Neural cell (in vitro differentiated cells): ENCODE results near the gene KBTBD8. TPM values are rescaled to one million over a fixed set of nuclear protein-coding genes. Genes with fewer than 3 reads are reported as not detected.

Experiments
- H2AFZ ChIP-seq: fragments of 200-600, 300-800 bp; sonication (generic), shearing (Covaris generic); 2 replicates; pipeline ENCODE4 v1.6.0; 2014; ENCODE audit warnings: low read depth, mild to moderate bottlenecking, antibody characterized with exemption, low read length, moderate library complexity
- H3F3A ChIP-seq: fragments of 200-600 bp; shearing (Covaris generic); 2 replicates; pipeline ENCODE4 v1.6.1; 2016; ENCODE audit warnings: mild to moderate bottlenecking, moderate library complexity, mixed read lengths, antibody characterized with exemption, low read length; ENCODE audit not compliant: insufficient read depth, poor library complexity, severe bottlenecking
- H3K27ac ChIP-seq: fragments of 200-600, 300-800 bp; sonication (generic), shearing (Covaris generic); 2 replicates; pipeline ENCODE4 v1.5.1; 2014; ENCODE audit warnings: mild to moderate bottlenecking, low read length, moderate library complexity
- H3K27me3 ChIP-seq: fragments of 300-800, 200-600 bp; sonication (generic), shearing (Covaris generic); 2 replicates; pipeline ENCODE4 v1.6.0; 2014; ENCODE audit warnings: mild to moderate bottlenecking, low read depth, low read length, moderate library complexity; ENCODE audit not compliant: insufficient read depth
- H3K36me3 ChIP-seq: fragments of 300-800, 200-600 bp; sonication (generic), shearing (Covaris generic); 2 replicates; pipeline ENCODE4 v1.5.1; 2014; ENCODE audit warnings: mild to moderate bottlenecking, antibody characterized with exemption, low read length, moderate library complexity; ENCODE audit not compliant: insufficient read depth
- H3K4me2 ChIP-seq: fragments of 300-800, 200-600 bp; sonication (generic), shearing (Covaris generic); 2 replicates; pipeline ENCODE4 v1.6.0; 2014; ENCODE audit warnings: mild to moderate bottlenecking, low read length
- H3K4me3 ChIP-seq: fragments of 300-800, 200-600 bp; sonication (generic), shearing (Covaris generic); 2 replicates; pipeline ENCODE4 v1.5.1; 2014; ENCODE audit warnings: mild to moderate bottlenecking, low read length, moderate library complexity
- H3K79me2 ChIP-seq: fragments of 200-600 bp; shearing (Covaris generic); replicated peaks from 2 replicates; pipeline ENCODE4 v1.6.0; 2014; ENCODE audit warnings: mild to moderate bottlenecking, low read length, moderate library complexity; ENCODE audit not compliant: insufficient read depth
- H3K9ac ChIP-seq: fragments of 300-800, 200-600 bp; sonication (generic), shearing (Covaris generic); 2 replicates; pipeline ENCODE4 v1.6.1; 2016; ENCODE audit warnings: mild to moderate bottlenecking, low read length, mixed read lengths
- H3K9me2 ChIP-seq: fragments of 200-600 bp; shearing (Covaris generic); 2 replicates; pipeline ENCODE4 v1.6.1; 2016; ENCODE audit warnings: mild to moderate bottlenecking, low read length, mixed read lengths; ENCODE audit not compliant: insufficient read depth
- H3K9me3 ChIP-seq: fragments of 200-600, 300-800 bp; sonication (generic), shearing (Covaris generic); 2 replicates; pipeline ENCODE4 v1.6.1; 2016; ENCODE audit warnings: mild to moderate bottlenecking, mixed run types, low read length, moderate library complexity, mixed read lengths
- H4K20me1 ChIP-seq: fragments of 200-600 bp; shearing (Covaris generic); 2 replicates; pipeline ENCODE4 v1.6.1; 2016; ENCODE audit warnings: mild to moderate bottlenecking, mixed run types; ENCODE audit not compliant: insufficient read depth
- EP300 ChIP-seq: fragments of 450-650 bp; conservative IDR thresholded peaks from 2 replicates; pipeline ENCODE4 v1.6.1; 2014; ENCODE audit warnings: antibody characterized with exemption, mild to moderate bottlenecking, moderate library complexity; ENCODE audit not compliant: poor library complexity, severe bottlenecking
- EZH2 ChIP-seq: fragments of 200-600, 300-800 bp; shearing (Covaris generic), sonication (generic); IDR thresholded peaks from 2 replicates; pipeline ENCODE4 v1.6.1; 2014; ENCODE audit warnings: antibody characterized with exemption, low read length, borderline replicate concordance, mild to moderate bottlenecking; ENCODE audit not compliant: insufficient read depth, poor library complexity, severe bottlenecking
- MXI1 ChIP-seq: fragments of 450-650 bp; conservative IDR thresholded peaks from 2 replicates; pipeline ENCODE4 v1.6.1; 2014; ENCODE audit warnings: antibody characterized with exemption, mild to moderate bottlenecking; ENCODE audit not compliant: poor library complexity, severe bottlenecking
- POLR2AphosphoS5 ChIP-seq: IDR thresholded peaks from 2 replicates; pipeline ENCODE4 v1.6.1; 2012
- RAD21 ChIP-seq: fragments of 450-650 bp; conservative IDR thresholded peaks from 2 replicates; pipeline ENCODE4 v1.6.1; 2014; ENCODE audit warnings: antibody characterized with exemption, mild to moderate bottlenecking, moderate library complexity
- SMC3 ChIP-seq: fragments of 450-650 bp; conservative IDR thresholded peaks from 2 replicates; pipeline ENCODE4 v1.6.1; 2014; ENCODE audit warnings: antibody characterized with exemption, mild to moderate bottlenecking, moderate library complexity; ENCODE audit not compliant: poor library complexity
- TAF1 ChIP-seq: IDR thresholded peaks from 2 replicates; pipeline ENCODE4 v1.6.1; 2012; ENCODE audit warnings: low read depth
- polyA plus RNA-seq: library from polyadenylated mRNA; depleted of rRNA; stranded (reverse); fragments of >200 nt; gene quantifications from 2 replicates; pipeline ENCODE4 v1.2.3, GENCODE V29; 2014
- TF ChIP-seq, protein P1 (sequence below): fragments of 450-650 bp; IDR thresholded peaks from 2 replicates; pipeline ENCODE4 v1.5.1; 2014; ENCODE audit warnings: antibody characterized with exemption, mild to moderate bottlenecking, moderate library complexity; ENCODE audit not compliant: poor library complexity, severe bottlenecking
- TF ChIP-seq, protein P2 (sequence below): IDR thresholded peaks from 2 replicates; pipeline ENCODE4 v1.6.1; 2012; ENCODE audit warnings: borderline replicate concordance

The KBTBD8 gene
- polyA plus RNA-seq, 1 donor from 2014 or later: 4.7 TPM

DNA sequence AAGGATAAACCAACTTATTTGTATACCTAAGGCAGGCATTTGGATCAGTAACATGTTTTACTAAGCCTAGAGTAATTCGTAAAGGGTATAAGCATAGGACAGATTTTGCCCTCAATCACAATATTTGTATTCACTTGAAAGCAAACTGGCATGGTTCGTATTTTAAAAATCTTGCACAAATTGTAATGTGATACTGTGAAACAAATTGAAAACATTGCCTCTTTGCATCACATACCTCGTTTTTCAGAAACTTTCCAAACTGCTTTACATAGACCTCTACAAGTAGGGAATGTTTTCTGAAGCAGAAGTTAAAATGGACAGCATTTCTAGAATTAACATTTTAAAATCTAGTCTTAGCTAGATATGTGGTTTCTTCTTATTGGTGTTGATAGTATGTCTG lies 11.6 kb downstream of the KBTBD8 start:
- Histone ChIP-seq H3K4me3 (no peak overlapping the region), H3K4me2 (no peak overlapping the region)

DNA sequence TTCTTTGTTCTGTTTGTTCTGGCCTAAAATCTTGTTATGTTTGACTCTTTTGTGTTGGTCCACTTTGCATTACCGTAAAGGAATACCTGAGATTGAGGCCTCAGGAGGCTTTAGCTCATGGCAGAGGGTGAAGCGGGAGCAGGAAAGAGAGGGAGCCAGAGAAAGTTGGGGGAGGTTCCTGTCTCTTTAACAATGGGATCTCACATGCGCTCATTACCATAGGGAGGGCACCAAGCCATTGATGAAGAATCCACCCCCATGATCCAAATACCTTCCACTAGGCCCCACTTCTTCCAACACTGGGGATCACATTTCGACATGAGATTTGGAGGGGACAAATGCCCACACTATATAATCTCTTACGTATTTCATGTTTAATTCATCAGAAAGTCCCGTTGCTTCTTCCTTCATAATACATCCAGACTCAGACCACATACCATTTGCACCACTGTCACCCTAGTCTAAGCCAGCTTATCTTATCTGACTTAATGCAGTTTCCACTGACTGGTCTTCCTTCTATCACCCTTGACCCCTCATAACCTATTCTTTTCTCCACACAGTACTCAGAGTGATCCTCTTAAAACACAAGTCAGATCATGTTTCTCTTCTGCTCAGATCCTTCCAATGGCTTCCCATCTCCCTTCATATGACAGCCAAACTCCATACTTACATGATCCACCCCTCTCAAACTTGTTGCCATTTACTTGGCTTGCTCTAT lies 13.5 kb downstream of the KBTBD8 start:
- no peaks in the 10 kb centered on the region for H3K36me3 ChIP-seq
- H3K9me3 ChIP-seq: no peaks in the 10 kb centered on the region
- no peak overlapping the region for H3K9ac ChIP-seq
- no peaks in the 10 kb centered on the region for H3F3A ChIP-seq
- no peak overlapping the region for H2AFZ ChIP-seq
- no peak overlapping the region for H3K4me3 ChIP-seq
- TF ChIP-seq POLR2AphosphoS5 (no peak), EZH2 (no peak), SMC3 (no peak), MXI1 (no peak), TAF1 (no peak), EP300 (no peak), RAD21 (no peak)
- TF ChIP-seq, protein P1, sequence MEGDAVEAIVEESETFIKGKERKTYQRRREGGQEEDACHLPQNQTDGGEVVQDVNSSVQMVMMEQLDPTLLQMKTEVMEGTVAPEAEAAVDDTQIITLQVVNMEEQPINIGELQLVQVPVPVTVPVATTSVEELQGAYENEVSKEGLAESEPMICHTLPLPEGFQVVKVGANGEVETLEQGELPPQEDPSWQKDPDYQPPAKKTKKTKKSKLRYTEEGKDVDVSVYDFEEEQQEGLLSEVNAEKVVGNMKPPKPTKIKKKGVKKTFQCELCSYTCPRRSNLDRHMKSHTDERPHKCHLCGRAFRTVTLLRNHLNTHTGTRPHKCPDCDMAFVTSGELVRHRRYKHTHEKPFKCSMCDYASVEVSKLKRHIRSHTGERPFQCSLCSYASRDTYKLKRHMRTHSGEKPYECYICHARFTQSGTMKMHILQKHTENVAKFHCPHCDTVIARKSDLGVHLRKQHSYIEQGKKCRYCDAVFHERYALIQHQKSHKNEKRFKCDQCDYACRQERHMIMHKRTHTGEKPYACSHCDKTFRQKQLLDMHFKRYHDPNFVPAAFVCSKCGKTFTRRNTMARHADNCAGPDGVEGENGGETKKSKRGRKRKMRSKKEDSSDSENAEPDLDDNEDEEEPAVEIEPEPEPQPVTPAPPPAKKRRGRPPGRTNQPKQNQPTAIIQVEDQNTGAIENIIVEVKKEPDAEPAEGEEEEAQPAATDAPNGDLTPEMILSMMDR: no peak
- TF ChIP-seq, protein P2, sequence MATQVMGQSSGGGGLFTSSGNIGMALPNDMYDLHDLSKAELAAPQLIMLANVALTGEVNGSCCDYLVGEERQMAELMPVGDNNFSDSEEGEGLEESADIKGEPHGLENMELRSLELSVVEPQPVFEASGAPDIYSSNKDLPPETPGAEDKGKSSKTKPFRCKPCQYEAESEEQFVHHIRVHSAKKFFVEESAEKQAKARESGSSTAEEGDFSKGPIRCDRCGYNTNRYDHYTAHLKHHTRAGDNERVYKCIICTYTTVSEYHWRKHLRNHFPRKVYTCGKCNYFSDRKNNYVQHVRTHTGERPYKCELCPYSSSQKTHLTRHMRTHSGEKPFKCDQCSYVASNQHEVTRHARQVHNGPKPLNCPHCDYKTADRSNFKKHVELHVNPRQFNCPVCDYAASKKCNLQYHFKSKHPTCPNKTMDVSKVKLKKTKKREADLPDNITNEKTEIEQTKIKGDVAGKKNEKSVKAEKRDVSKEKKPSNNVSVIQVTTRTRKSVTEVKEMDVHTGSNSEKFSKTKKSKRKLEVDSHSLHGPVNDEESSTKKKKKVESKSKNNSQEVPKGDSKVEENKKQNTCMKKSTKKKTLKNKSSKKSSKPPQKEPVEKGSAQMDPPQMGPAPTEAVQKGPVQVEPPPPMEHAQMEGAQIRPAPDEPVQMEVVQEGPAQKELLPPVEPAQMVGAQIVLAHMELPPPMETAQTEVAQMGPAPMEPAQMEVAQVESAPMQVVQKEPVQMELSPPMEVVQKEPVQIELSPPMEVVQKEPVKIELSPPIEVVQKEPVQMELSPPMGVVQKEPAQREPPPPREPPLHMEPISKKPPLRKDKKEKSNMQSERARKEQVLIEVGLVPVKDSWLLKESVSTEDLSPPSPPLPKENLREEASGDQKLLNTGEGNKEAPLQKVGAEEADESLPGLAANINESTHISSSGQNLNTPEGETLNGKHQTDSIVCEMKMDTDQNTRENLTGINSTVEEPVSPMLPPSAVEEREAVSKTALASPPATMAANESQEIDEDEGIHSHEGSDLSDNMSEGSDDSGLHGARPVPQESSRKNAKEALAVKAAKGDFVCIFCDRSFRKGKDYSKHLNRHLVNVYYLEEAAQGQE: no peak
- H4K20me1 ChIP-seq: no peaks in the 10 kb centered on the region
- H3K27ac ChIP-seq: no peak overlapping the region
- no peaks in the 10 kb centered on the region for H3K79me2 ChIP-seq
- no peak overlapping the region for H3K4me2 ChIP-seq
- no peaks in the 10 kb centered on the region for H3K27me3 ChIP-seq
- no peaks in the 10 kb centered on the region for H3K9me2 ChIP-seq

More for the DNA sequence above, 11.6 kb downstream of the KBTBD8 start:
- Histone ChIP-seq H3K9me3 (no peaks in the 10 kb centered on the region), H3K9me2 (no peaks in the 10 kb centered on the region), H3K36me3 (no peaks in the 10 kb centered on the region), H4K20me1 (no peaks in the 10 kb centered on the region), H3F3A (no peaks in the 10 kb centered on the region), H3K79me2 (no peaks in the 10 kb centered on the region), H3K27me3 (no peaks in the 10 kb centered on the region), H2AFZ (no peak overlapping the region), H3K9ac (no peak overlapping the region), H3K27ac (no peak overlapping the region)
- TF ChIP-seq EZH2 (no peak), SMC3 (no peak), EP300 (no peak), POLR2AphosphoS5 (no peak), RAD21 (no peak), MXI1 (no peak), TAF1 (no peak)
- TF ChIP-seq, protein P2: no peak
- TF ChIP-seq, protein P1: no peak
